ENCODE data around the gene EPOP. TPM values are rescaled to one million over a fixed set of nuclear protein-coding genes. Genes with fewer than 3 reads are reported as not detected.

EPOP gene
- total RNA-seq, 1 experiment from 2014 or later: 12.3 TPM

GRCh38 chr17:38663964-38664644 lies 10.7 kb downstream of the EPOP start:
- CTCF ChIA-PET: interaction anchor here (0.8 to 28.2 kb wide), 29 partner anchors 8 to 331 kb away, joined by 3 to 727 read pairs (median 9); partner anchors contain the start of gene SRCIN1
- H3K9me3 Mint-ChIP-seq: no peaks in the 10 kb centered on the region
- H3K4me1 Mint-ChIP-seq: peaks cover 32% of the 10 kb centered on the region
- no peaks in the 10 kb centered on the region for H3K36me3 Mint-ChIP-seq
- ATAC-seq: no peak
- POLR2A ChIA-PET: no interaction called here
- no peak overlapping the region for H3K27ac Mint-ChIP-seq
- TF ChIP-seq IRF1 (CRISPR knock-in tag; IDR thresholded peaks at IDR 0.05) (no peak), TEAD1 (CRISPR knock-in tag; IDR thresholded peaks at IDR 0.05) (no peak), ESRRA (CRISPR knock-in tag; IDR thresholded peaks at IDR 0.05; ENCODE audit: borderline replicate concordance) (no peak), NFE2L1 (CRISPR knock-in tag; IDR thresholded peaks at IDR 0.05) (no peak), AR (CRISPR knock-in tag; IDR thresholded peaks at IDR 0.05) (no peak), E2F4 (CRISPR knock-in tag; IDR thresholded peaks at IDR 0.05; ENCODE audit: borderline replicate concordance, low read depth) (no peak), EMX1 (CRISPR knock-in tag; IDR thresholded peaks at IDR 0.05) (no peak), ZMAT4 (CRISPR knock-in tag; IDR thresholded peaks at IDR 0.05) (no peak)
- TF ChIP-seq, protein P1, sequence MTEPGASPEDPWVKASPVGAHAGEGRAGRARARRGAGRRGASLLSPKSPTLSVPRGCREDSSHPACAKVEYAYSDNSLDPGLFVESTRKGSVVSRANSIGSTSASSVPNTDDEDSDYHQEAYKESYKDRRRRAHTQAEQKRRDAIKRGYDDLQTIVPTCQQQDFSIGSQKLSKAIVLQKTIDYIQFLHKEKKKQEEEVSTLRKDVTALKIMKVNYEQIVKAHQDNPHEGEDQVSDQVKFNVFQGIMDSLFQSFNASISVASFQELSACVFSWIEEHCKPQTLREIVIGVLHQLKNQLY (CRISPR knock-in tag; IDR thresholded peaks at IDR 0.05): no peak
- peaks cover 35% of the 10 kb centered on the region for H3K27me3 Mint-ChIP-seq (ENCODE audit: low read depth)
- DNase-seq (ENCODE audit: low spot score): no peak
- no peak overlapping the region for H3K4me3 Mint-ChIP-seq

DNA sequence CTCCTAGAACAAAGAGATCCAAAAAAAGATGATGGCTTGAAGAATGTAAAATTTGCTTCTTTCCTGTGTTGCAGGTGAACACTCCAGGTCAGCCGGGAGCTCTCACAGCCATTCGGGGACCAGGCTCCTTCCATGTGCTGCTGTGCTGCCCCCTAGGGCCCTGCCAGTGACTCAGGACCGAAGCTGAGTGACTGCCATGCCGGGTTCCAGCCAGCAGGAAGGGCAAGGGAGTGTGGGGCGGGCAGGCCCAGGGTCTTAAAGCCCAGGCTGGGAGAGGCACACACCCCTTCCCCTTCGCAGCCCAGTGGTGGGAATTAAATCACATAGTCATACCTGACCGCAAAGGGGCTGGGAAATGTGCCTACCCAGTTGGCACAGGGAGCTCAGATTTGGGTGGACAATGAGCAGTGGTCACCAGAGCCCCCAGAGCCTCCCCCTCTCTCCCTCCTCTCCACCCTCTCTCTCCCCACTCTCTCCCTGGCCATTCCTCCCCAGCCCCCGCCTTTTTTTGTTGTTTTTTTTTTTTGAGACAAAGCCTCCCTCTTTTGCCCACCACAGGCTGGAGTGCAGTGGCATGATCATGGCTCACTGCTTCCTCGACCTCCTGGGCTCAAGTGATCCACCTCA lies 11.5 kb downstream of the EPOP start:
- peaks cover 32% of the 10 kb centered on the region for H3K27me3 Mint-ChIP-seq (ENCODE audit: low read depth)
- no peak for TF ChIP-seq SMAD4 (CRISPR knock-in tag; IDR thresholded peaks at IDR 0.05)
- no peak for TF ChIP-seq TEAD1 (CRISPR knock-in tag; IDR thresholded peaks at IDR 0.05)
- TF ChIP-seq GRHL2 (CRISPR knock-in tag; IDR thresholded peaks at IDR 0.05; ENCODE audit: insufficient replicate concordance, severe bottlenecking): no peak
- no peak for TF ChIP-seq RELA (CRISPR knock-in tag; IDR thresholded peaks at IDR 0.05; ENCODE audit: borderline replicate concordance)
- TF ChIP-seq NR2C2 (CRISPR knock-in tag; IDR thresholded peaks at IDR 0.05): no peak
- no peak for TF ChIP-seq JAZF1 (CRISPR knock-in tag; IDR thresholded peaks at IDR 0.05)
- peak; percentile 81 for TF ChIP-seq HMGXB4 (CRISPR knock-in tag; IDR thresholded peaks at IDR 0.05)
- no peak for TF ChIP-seq JUN (CRISPR knock-in tag; IDR thresholded peaks at IDR 0.05)
- no peak for TF ChIP-seq ZNF317 (CRISPR knock-in tag; IDR thresholded peaks at IDR 0.05; ENCODE audit: borderline replicate concordance, low read depth)
- no peak for TF ChIP-seq TP53 (CRISPR knock-in tag; IDR thresholded peaks at IDR 0.05)
- no peak for TF ChIP-seq TCF7 (CRISPR knock-in tag; IDR thresholded peaks at IDR 0.05; ENCODE audit: low read depth)
- TF ChIP-seq ATF2 (CRISPR knock-in tag; IDR thresholded peaks at IDR 0.05; ENCODE audit: borderline replicate concordance, low read depth): no peak
- TF ChIP-seq SOX15 (CRISPR knock-in tag; IDR thresholded peaks at IDR 0.05): no peak
- no peak; the same call in 1 of the 2 replicates for TF ChIP-seq MYBL2 (CRISPR knock-in tag; IDR thresholded peaks at IDR 0.05)
- TF ChIP-seq NFATC4 (CRISPR knock-in tag; IDR thresholded peaks at IDR 0.05): no peak

More for the DNA sequence above, 11.5 kb downstream of the EPOP start:
- peak; percentile 95 for DNase-seq (ENCODE audit: low spot score)
- Mint-ChIP-seq H3K36me3 (no peaks in the 10 kb centered on the region), H3K27ac (no peak overlapping the region), H3K4me1 (peaks cover 28% of the 10 kb centered on the region), H3K9me3 (no peaks in the 10 kb centered on the region), H3K4me3 (no peak overlapping the region)
- ChIA-PET POLR2A (interaction anchor here (0.5 to 1.1 kb wide), 6 partner anchors 14 to 104 kb away, joined by 3 to 4 read pairs (median 3); no protein-coding TSS in a partner anchor), CTCF (interaction anchor here (0.5 to 28.2 kb wide), 56 partner anchors 9 to 341 kb away, joined by 3 to 727 read pairs (median 6); partner anchors contain the start of genes CISD3 and SRCIN1)
- peak; percentile 98 for ATAC-seq
